ENCODE data around the gene RSPO4. TPM values are rescaled to one million over a fixed set of nuclear protein-coding genes. Genes with fewer than 3 reads are reported as not detected.

The RSPO4 gene
- total RNA-seq, 1 experiment from 2014 or later, result not detected

- Histone ChIP-seq H3K9me2 (ENCODE audit: insufficient read depth) (no peaks in the 10 kb centered on the region), H3K9me3 (ENCODE audit: insufficient read depth, low read depth) (no peaks in the 10 kb centered on the region), H3K27ac (no peak overlapping the region), H3F3A (ENCODE audit: insufficient read depth, low read depth) (no peaks in the 10 kb centered on the region), H3K36me3 (ENCODE audit: low read depth) (no peaks in the 10 kb centered on the region), H3K4me3 (no peak overlapping the region), H3K4me2 (no peak overlapping the region), H3K27me3 (ENCODE audit: insufficient read depth, low read depth) (peaks cover 42% of the 10 kb centered on the region), H3K4me1 (replicated peaks; ENCODE audit: insufficient read depth) (no peaks in the 10 kb centered on the region), H4K20me1 (ENCODE audit: insufficient read depth) (no peaks in the 10 kb centered on the region), H2AFZ (no peak overlapping the region), H3K79me2 (ENCODE audit: low read depth) (no peaks in the 10 kb centered on the region)
- no TSS peak for BruUV-seq (replicated peaks)
- ChIA-PET POLR2A (ENCODE audit: unreplicated experiment) (no interaction called here), CTCF (no interaction called here)
- intact Hi-C loops (cut with micrococcal nuclease; ENCODE audit: unreplicated experiment), result no loop called here
- DNase-seq, result no peak
- no peak for TF ChIP-seq CTCF (conservative IDR thresholded peaks at IDR 0.05)
- TF ChIP-seq EZH2 (IDR thresholded peaks at IDR 0.05; ENCODE audit: low read depth), result no peak
Measured at GRCh38 chr20:1002682-1003561, 811 bp upstream of the RSPO4 start.

DNA sequence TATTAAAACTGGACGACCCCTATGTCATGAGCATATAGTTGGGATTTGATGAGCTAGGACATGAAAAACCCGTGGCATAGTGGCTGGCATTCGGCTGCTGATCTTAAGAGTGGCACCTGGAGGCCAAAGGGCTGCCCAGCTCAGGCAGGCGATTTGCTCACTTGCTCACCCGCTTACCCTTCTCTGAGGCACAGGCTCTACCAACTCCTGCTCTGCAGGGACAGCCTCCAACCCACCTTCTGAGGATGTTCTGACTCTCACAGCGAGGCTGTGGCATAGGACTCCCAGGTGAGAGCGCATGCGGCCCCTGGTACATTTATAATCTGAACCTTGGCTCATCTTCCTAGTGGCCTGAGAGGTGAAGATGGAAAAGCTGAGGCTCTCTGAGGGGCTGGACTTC lies 995 bp downstream of the RSPO4 start:
- no peaks in the 10 kb centered on the region for H3K36me3 ChIP-seq (ENCODE audit: low read depth)
- no peak overlapping the region for H3K4me2 ChIP-seq
- no peak overlapping the region for H3K27ac ChIP-seq
- H3K9me3 ChIP-seq (ENCODE audit: insufficient read depth, low read depth), result no peaks in the 10 kb centered on the region
- TF ChIP-seq EZH2 (IDR thresholded peaks at IDR 0.05; ENCODE audit: low read depth), result no peak
- no peak for TF ChIP-seq CTCF (conservative IDR thresholded peaks at IDR 0.05)
- H3K4me1 ChIP-seq (replicated peaks; ENCODE audit: insufficient read depth), result no peaks in the 10 kb centered on the region
- no peak overlapping the region for H3K4me3 ChIP-seq
- ChIA-PET CTCF (no interaction called here), POLR2A (ENCODE audit: unreplicated experiment) (no interaction called here)
- no TSS peak for BruUV-seq (replicated peaks)
- intact Hi-C loops (cut with micrococcal nuclease; ENCODE audit: unreplicated experiment), result no loop called here
- H4K20me1 ChIP-seq (ENCODE audit: insufficient read depth), result no peaks in the 10 kb centered on the region
- no peaks in the 10 kb centered on the region for H3F3A ChIP-seq (ENCODE audit: insufficient read depth, low read depth)
- no peaks in the 10 kb centered on the region for H3K9me2 ChIP-seq (ENCODE audit: insufficient read depth)
- no peaks in the 10 kb centered on the region for H3K79me2 ChIP-seq (ENCODE audit: low read depth)
- H2AFZ ChIP-seq, result no peak overlapping the region
- DNase-seq, result no peak
- H3K27me3 ChIP-seq (ENCODE audit: insufficient read depth, low read depth), result peaks cover 57% of the 10 kb centered on the region

DNA sequence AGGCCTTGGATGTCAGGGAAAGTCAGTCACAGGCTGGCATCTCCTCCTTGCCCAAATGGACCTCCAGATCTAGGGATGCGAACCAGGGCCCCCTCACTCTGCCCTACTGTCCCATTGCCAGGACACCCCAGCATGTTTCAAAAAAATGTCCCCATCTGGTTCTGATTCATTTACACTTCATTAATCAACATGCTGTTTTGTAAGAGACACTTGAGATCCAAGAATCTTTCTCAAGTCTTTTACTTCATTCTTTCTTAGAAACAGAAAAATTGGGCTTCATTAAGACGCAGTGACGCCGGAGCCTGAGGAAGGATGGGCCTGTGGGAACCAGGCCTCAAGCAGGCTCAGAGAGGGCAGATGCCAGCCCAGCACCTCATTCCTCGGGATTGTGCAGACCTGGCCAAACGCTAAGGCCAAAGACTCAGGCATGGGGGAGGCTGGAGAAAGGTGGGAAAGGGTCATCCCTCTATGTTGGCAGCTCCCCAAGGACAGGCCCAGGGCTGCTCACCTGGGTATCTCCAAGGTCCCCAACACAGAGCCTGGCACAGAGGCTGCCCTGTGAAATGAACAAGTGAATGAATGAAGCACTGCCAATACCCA lies 3.8 kb downstream of the RSPO4 start:
- no TSS peak for BruUV-seq (replicated peaks)
- H4K20me1 ChIP-seq (ENCODE audit: insufficient read depth), result no peaks in the 10 kb centered on the region
- TF ChIP-seq EZH2 (IDR thresholded peaks at IDR 0.05; ENCODE audit: low read depth) (no peak), CTCF (conservative IDR thresholded peaks at IDR 0.05) (no peak)
- POLR2A ChIA-PET (ENCODE audit: unreplicated experiment), result no interaction called here
- H3K4me3 ChIP-seq, result no peak overlapping the region
- H3K9me3 ChIP-seq (ENCODE audit: insufficient read depth, low read depth), result no peaks in the 10 kb centered on the region
- H3K79me2 ChIP-seq (ENCODE audit: low read depth), result no peaks in the 10 kb centered on the region
- H2AFZ ChIP-seq, result no peak overlapping the region
- no peak overlapping the region for H3K4me2 ChIP-seq
- H3K27ac ChIP-seq, result no peak overlapping the region
- no peak for DNase-seq
- H3K9me2 ChIP-seq (ENCODE audit: insufficient read depth), result no peaks in the 10 kb centered on the region
- CTCF ChIA-PET, result no interaction called here
- H3K4me1 ChIP-seq (replicated peaks; ENCODE audit: insufficient read depth), result no peaks in the 10 kb centered on the region
- peaks cover 77% of the 10 kb centered on the region for H3K27me3 ChIP-seq (ENCODE audit: insufficient read depth, low read depth)
- no peaks in the 10 kb centered on the region for H3K36me3 ChIP-seq (ENCODE audit: low read depth)
- no peaks in the 10 kb centered on the region for H3F3A ChIP-seq (ENCODE audit: insufficient read depth, low read depth)
- intact Hi-C loops (cut with micrococcal nuclease; ENCODE audit: unreplicated experiment), result no loop called here

All from PC-9 (cell line).